GM21619 (cell line): Measurements from ENCODE around the gene ADAMTS13.

Source experiments
- ATAC-seq: cut with Tn5 transposase; IDR thresholded peaks from one replicate; pipeline ENCODE4 v1.9.1; 2021; ENCODE audit not compliant: unreplicated experiment

Gene ADAMTS13

GRCh38 chr9:133488686-133489252 lies 66.6 kb downstream of the ADAMTS13 start:
- ATAC-seq, result no peak

DNA sequence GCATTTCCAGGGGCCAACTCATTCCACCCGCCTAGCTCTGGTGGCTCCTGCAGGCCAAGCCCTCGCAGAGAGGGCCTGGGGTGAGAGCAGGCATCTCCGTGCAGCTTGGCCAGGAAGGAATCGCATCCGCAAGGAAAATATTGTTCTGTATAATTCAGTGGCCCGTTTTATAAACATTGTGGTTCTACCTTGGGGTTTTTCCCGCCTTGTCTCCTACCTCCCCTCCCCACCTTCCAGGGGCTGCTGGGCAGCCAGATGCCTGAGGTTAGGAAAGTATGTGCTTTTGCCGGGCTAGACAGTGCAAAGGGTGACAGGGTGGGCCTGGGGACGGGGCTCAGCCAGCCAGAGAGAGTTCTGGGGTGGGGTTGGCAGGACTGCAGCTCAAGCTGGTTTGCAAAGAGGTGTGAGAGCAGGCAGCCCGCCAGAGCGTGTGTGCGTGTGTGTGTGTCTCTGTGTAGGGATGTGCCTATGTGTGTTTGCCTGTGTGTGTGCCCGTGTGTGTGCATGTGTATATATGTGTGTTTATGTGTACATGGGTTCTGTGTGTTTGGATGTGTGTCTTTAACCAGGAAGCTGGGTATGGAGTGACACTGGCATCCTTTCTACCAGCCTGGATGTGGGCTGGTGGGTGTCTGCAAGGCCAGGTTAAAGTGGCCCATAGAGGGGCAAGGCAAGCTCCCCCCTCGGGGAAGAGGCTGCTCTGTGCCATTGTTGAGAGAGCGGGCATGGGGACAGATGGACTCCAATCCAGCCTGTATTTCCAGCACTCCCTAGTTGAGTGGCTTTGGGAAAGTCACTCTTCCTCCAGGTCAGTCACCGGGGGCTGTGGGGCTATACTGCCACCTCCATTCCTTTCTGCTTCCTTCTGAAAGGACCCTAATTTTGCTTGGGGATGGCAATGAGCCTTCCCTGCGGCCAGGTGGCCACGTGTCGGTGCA lies 67.4 kb downstream of the ADAMTS13 start:
- no peak for ATAC-seq

- no peak for ATAC-seq
These were observed 68.1 kb downstream of the ADAMTS13 start for GRCh38 chr9:133490201-133490681.

DNA sequence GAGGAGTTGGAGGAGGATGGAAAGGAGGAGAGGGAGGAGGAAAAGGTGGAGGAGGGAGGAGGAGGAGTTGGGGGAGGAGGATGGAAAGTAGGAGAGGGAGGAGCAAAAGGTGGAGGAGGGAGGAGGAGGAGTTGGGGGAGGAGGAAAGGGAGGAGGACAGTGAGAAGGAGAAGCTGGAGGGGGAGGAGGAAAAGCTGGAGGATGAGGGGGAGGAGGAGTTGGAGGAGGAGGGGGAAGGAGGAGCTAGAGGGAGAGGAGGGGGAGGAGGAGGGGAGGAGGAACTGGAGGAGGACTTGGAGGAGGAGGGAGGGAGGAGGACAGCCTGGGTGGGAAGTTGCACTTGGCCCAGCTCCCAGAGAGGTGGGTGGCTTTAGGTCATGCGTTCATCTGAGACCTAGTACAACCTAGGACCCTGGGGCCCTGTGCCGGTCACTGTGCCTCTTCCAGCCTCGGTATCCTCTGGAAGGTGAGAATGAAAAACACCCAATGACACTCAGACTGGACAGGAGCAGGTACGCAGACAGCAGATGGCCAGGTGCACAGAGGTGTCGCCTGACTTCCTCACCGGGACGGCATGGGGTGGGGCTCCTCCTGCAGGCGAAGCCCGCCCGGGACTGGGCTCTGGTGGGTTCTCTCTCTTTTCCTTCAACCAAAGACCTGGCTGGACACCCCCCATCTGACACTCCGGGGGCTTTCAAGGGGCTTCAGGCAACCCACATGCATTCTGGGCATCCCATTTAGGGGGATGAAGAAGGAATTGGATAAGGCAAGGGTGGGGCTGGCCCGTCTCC lies 68.9 kb downstream of the ADAMTS13 start:
- ATAC-seq, result no peak

- no peak for ATAC-seq
These were observed 69.4 kb downstream of the ADAMTS13 start for GRCh38 chr9:133491656-133491925.

- no peak for ATAC-seq
These were observed 70.2 kb downstream of the ADAMTS13 start for GRCh38 chr9:133492061-133493021.

GRCh38 chr9:133493428-133493827 lies 71.3 kb downstream of the ADAMTS13 start:
- no peak for ATAC-seq

DNA sequence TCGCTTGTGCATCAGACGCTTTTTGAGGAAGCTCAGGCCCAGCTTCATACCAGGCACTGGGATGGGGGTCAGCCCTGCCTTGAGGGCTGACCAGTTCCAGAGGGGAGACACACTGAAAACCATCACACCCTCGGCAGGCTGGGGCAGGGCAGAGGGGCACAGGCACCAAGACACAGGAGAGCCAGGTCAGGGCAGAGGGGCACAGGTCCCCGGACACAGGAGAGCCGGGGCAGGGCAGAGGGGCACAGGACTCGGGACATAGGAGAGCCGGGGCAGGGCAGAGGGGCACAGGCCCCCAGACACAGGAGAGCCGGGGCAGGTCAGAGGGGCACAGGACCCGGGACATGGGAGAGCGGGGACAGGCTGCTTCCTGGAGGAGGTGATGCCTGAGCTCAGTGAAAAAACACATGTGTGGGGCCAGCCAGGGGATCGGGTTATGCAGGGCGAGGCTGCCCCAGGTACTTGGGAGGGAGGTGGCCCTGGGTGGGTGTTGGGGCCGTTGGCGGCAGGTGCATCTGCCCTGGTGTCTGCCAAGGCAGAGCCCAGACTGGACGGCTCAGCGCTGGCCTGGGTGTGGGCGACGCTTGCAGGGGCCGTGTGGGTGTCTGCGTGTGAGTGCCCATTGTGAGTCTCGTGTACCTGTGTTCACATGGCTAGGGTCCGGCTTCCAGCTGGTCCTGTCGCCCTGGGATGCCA lies 71.8 kb downstream of the ADAMTS13 start:
- no peak for ATAC-seq

DNA sequence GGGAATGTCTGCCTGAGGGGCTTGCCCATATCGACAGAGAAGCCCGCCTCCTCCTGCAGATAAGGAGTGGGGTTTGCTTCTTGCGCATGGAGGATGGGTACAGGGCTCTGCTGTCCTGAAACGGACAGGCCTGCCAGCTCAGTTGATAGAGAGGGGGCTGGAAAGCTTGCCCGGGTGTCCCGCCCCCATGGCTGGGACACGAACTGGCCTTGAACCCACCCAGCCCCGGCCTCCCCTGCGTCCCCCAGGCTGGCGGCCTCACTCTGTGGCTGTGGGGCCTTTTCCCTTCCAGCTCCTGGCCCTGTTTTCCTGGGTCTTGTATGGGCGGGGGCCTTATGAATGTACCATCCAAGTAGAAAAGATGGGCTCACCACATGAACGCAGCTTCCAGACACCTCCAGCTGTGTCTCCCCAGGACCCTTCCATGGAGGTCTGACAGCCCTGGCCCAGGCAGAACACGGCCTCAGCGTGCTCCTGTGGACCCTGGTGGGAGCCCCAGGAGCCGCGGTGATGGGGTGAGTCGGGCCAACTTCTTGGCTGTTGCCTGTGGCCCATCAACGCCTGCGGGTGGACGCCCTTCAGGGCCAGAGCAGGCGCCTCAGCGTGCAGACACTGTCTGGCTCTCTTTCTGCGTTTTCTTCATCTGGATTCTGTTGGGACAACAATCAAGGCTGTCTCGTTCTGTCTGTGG lies 72.6 kb downstream of the ADAMTS13 start:
- ATAC-seq, result no peak

- no peak for ATAC-seq
These were observed 73.4 kb downstream of the ADAMTS13 start for GRCh38 chr9:133495327-133496293.

- ATAC-seq, result no peak
These were observed 75.0 kb downstream of the ADAMTS13 start for GRCh38 chr9:133496861-133497842.

- no peak for ATAC-seq
These were observed 77.1 kb downstream of the ADAMTS13 start for GRCh38 chr9:133499132-133499891.

- ATAC-seq, result no peak
These were observed 77.7 kb downstream of the ADAMTS13 start for GRCh38 chr9:133499892-133500270.

GRCh38 chr9:133502112-133502511 lies 79.9 kb downstream of the ADAMTS13 start:
- no peak for ATAC-seq

- no peak for ATAC-seq
These were observed 83.1 kb downstream of the ADAMTS13 start for GRCh38 chr9:133505186-133505830.
